Lung (tissue), 12 donors: ENCODE data around the gene DHDH. TPM values are rescaled to one million over a fixed set of nuclear protein-coding genes. Genes with fewer than 3 reads are reported as not detected.

Experiments used
- ATAC-seq: fragments of 200-7000 bp; cut with Tn5 transposase; one replicate; pipeline ENCODE4 v1.9.1; 2020; ENCODE audit warnings: moderate number of reproducible peaks; ENCODE audit not compliant: insufficient read depth, low FRiP score
- DNase-seq, 3 donors: peaks; one replicate each; pipeline ENCODE4 v3.0.0-alpha.2; 2013 to 2017
- H3K27ac ChIP-seq, 2 donors: one replicate each; pipeline ENCODE4 v1.5.1; 2013; ENCODE audit warnings: mild to moderate bottlenecking in 2 of 2, moderate library complexity in 2 of 2, control low read depth in 1 of 2, inconsistent platforms in 1 of 2, low read depth in 1 of 2, low read length in 1 of 2
- H3K27me3 ChIP-seq, 3 donors: one replicate each; pipeline ENCODE4 v1.5.1; 2013; ENCODE audit warnings: low read length in 2 of 3; ENCODE audit not compliant: control insufficient read depth in 3 of 3, insufficient read depth in 3 of 3
- H3K36me3 ChIP-seq, 4 donors: one replicate each; pipeline ENCODE4 v1.5.1; 2013; ENCODE audit warnings: low read length in 4 of 4, mild to moderate bottlenecking in 1 of 4, moderate library complexity in 1 of 4; ENCODE audit not compliant: control insufficient read depth in 4 of 4, insufficient read depth in 4 of 4
- H3K4me1 ChIP-seq, 5 donors: one replicate each; pipeline ENCODE4 v1.5.1; 2013; ENCODE audit warnings: low read length in 5 of 5, mild to moderate bottlenecking in 2 of 5, moderate library complexity in 1 of 5; ENCODE audit not compliant: control insufficient read depth in 5 of 5, insufficient read depth in 5 of 5
- H3K4me3 ChIP-seq: one replicate; pipeline ENCODE4 v1.5.1; 2013; ENCODE audit warnings: mild to moderate bottlenecking, control low read depth, moderate library complexity
- H3K9ac ChIP-seq, 2 donors: one replicate each; pipeline ENCODE4 v1.5.1; 2013; ENCODE audit warnings: low read length in 2 of 2, control low read depth in 1 of 2; ENCODE audit not compliant: insufficient read depth in 1 of 2
- H3K9me3 ChIP-seq, 4 donors: one replicate each; pipeline ENCODE4 v1.5.1; 2013; ENCODE audit warnings: low read length in 3 of 4, mild to moderate bottlenecking in 1 of 4, moderate library complexity in 1 of 4; ENCODE audit not compliant: control insufficient read depth in 4 of 4, insufficient read depth in 3 of 4
- WGBS, 2 donors: extraction: QIAGEN DNeasy Blood & Tissue Kit; methylation state at CpG; one replicate each; pipeline ENCODE4 v1.1.7; 2013; 5-methylcytosine and 5-hydroxymethylcytosine counted together
- polyA plus RNA-seq, 2 donors: library from polyadenylated mRNA; stranded (reverse); fragments of 200-250 nt; gene quantifications; one replicate each; pipeline ENCODE4 v1.2.1, GENCODE V29; 2013
- total RNA-seq, 2 donors: library from RNA; depleted of rRNA in 1 of 2; stranded (reverse); fragments of >200 nt in 1 of 2; gene quantifications; one replicate each; pipeline ENCODE4 v1.2.1, GENCODE V29; 2014 to 2021
- TF ChIP-seq, protein P1 (sequence below): IDR thresholded peaks from 2 replicates; pipeline ENCODE4 v1.5.1; 2012; ENCODE audit warnings: mild to moderate bottlenecking; ENCODE audit errors: control extremely low read depth, extremely low read depth
- donor health status: control.
- donor health status: control.
- donor health status: Bipolar disorder and iron deficiency.
- donor health status: healthy.
- donor health status: DM: yes; HTN: yes; CAD: no.

Gene DHDH
- total and polyA plus RNA-seq, 4 donors, result 0.51 to 6.0 (median 1.9) TPM

DNA sequence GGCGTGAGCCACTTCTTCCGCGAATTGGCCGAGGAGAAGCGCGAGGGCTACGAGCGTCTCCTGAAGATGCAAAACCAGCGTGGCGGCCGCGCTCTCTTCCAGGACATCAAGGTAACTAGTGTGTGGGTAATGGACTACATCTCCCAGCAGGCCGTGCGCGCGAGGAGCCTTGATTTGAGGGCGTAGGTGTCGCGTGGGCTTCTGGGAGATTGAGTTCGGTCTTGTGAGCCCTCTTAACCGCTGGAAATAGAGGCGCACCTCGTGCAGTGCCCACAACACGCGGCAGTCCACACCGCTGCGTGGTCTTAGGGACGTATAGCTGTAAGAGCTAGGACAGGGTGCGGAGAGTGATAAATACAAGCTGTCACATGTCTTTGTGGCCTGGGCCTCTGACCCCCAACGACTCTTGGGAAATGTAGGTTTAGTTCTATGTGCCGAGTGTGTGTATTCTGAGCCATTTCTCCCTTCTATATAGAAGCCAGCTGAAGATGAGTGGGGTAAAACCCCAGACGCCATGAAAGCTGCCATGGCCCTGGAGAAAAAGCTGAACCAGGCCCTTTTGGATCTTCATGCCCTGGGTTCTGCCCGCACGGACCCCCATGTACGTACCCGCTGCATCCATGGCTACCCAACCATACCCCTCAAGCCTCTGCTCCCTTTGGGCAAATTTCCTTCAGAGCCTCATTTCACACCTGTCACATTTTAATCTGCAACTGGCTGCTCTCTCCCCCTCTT, 32.5 kb downstream of the DHDH start:
- 9 to 14% methylated on average over 36 of the region's 36 CpGs for WGBS, 2 donors
- DNase-seq, result peak; percentile 91 to 93 (median 92)
- peaks cover 4 to 48% (median 20%) of the 10 kb centered on the region in 4 donors for H3K36me3 ChIP-seq
- H3K27me3 ChIP-seq, result no peaks in the 10 kb centered on the region
- H3K9ac ChIP-seq, result peak overlapping the region; percentile 80 to 88
- peak overlapping the region; percentile 88 for H3K4me3 ChIP-seq
- H3K4me1 ChIP-seq, result peaks cover 5 to 35% (median 16%) of the 10 kb centered on the region in 5 donors
- peak overlapping the region; percentile 79 to 81 for H3K27ac ChIP-seq
- TF ChIP-seq, protein P1, sequence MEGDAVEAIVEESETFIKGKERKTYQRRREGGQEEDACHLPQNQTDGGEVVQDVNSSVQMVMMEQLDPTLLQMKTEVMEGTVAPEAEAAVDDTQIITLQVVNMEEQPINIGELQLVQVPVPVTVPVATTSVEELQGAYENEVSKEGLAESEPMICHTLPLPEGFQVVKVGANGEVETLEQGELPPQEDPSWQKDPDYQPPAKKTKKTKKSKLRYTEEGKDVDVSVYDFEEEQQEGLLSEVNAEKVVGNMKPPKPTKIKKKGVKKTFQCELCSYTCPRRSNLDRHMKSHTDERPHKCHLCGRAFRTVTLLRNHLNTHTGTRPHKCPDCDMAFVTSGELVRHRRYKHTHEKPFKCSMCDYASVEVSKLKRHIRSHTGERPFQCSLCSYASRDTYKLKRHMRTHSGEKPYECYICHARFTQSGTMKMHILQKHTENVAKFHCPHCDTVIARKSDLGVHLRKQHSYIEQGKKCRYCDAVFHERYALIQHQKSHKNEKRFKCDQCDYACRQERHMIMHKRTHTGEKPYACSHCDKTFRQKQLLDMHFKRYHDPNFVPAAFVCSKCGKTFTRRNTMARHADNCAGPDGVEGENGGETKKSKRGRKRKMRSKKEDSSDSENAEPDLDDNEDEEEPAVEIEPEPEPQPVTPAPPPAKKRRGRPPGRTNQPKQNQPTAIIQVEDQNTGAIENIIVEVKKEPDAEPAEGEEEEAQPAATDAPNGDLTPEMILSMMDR, result no peak
- no peaks in the 10 kb centered on the region for H3K9me3 ChIP-seq
- peak; percentile 51 for ATAC-seq

DNA sequence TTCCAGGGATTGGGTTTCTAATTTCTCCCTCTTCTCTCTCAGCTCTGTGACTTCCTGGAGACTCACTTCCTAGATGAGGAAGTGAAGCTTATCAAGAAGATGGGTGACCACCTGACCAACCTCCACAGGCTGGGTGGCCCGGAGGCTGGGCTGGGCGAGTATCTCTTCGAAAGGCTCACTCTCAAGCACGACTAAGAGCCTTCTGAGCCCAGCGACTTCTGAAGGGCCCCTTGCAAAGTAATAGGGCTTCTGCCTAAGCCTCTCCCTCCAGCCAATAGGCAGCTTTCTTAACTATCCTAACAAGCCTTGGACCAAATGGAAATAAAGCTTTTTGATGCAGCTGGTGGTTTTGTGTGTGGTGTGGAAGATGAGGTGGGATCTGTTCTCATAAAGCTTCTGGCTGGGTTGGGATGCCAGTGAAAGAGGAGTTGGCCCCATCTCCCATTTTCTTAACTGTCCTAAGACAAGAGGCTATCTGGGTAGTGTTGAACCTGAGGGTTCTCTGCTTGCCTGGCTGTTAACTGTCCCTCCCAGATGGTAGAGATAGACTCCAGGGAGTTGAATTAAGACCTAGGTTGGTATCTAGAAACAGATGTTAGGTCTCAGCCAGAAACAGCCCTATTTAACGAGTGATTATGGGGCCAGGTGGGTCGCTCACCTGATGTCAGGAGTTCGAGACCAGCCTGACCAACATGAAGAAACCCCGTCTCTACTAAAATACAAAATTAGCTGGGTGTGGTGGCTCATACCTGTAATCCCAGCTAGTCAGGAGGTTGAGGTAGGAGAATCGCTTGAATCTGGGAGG, 33.2 kb downstream of the DHDH start:
- Histone ChIP-seq H3K9me3 (no peaks in the 10 kb centered on the region), H3K9ac (peak overlapping the region in 1 of 2 donors; percentile 40), H3K4me3 (peak overlapping the region; percentile 88), H3K27ac (peak overlapping the region in 1 of 2 donors; percentile 79), H3K27me3 (no peaks in the 10 kb centered on the region), H3K36me3 (peaks cover 4 to 51% (median 20%) of the 10 kb centered on the region in 4 donors), H3K4me1 (peaks cover 5 to 35% (median 16%) of the 10 kb centered on the region in 5 donors)
- ATAC-seq, result no peak
- TF ChIP-seq, protein P1, result no peak
- 68 to 74% methylated on average over 10 of the region's 10 CpGs for WGBS, 2 donors
- no peak for DNase-seq

DNA sequence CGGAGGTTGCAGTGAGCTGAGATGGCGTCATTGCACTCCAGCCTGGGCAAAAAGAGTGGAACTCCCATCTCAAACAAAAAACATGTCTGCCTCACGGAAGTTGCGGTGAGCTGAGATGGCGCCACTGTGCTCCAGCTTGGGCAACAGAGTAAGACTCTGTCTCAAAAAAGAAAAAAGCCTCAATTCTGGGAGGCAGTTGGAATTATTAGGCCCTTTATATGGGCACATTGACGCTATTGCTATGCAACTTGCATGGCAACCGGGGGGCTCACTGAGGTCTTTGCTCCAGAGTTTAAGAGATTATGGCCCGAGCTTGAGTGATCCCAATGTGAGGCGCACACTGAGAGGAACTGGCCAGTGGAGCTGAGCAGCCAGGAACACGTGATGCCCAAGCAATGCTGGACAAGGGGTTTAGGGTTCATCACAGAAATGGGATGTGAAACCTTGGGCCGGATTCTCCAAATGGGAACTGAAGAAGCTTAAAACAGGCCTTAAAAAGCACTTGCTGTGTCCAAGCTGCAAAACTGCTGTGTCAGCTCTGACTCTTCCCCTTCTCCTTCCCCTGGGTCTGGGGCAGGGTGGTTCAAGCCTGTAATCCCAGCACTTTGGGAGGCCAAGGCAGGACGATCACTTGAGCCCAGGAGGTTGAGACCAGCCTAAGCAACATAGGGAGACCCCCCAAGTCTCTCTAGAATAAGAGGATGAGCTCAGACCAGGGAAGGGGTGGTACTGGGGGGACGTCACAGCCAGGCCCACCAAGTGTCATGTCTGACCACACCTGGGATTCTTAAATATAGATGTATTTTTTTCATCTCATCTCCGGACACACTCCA, 34.1 kb downstream of the DHDH start:
- Histone ChIP-seq H3K36me3 (peaks cover 5 to 51% (median 21%) of the 10 kb centered on the region in 4 donors), H3K9me3 (no peaks in the 10 kb centered on the region), H3K4me3 (no peak overlapping the region), H3K9ac (no peak overlapping the region), H3K27ac (peak overlapping the region in 1 of 2 donors; percentile 79), H3K4me1 (peaks cover 5 to 30% (median 16%) of the 10 kb centered on the region in 5 donors), H3K27me3 (no peaks in the 10 kb centered on the region)
- TF ChIP-seq, protein P1, result no peak
- WGBS, 2 donors, result 60 to 71% methylated on average over 14 of the region's 14 CpGs
- no peak for ATAC-seq
- DNase-seq, result peak in 2 of 3 donors; percentile 29 to 39
